Measurements from ENCODE around the gene RBM19.

RBM19 gene

GRCh38 chr12:113940357-113941207 is 25.5 kb downstream of the RBM19 start:
- no peak for TF ChIP-seq CTBP1 (IDR thresholded peaks at IDR 0.05; ENCODE audit: borderline replicate concordance)
- no peak for TF ChIP-seq FOXA1 (IDR thresholded peaks at IDR 0.05)
- TF ChIP-seq ARNT (IDR thresholded peaks at IDR 0.05), result no peak
- no peak for TF ChIP-seq FOXK2 (IDR thresholded peaks at IDR 0.05)
- no peak for TF ChIP-seq L3MBTL2 (conservative IDR thresholded peaks at IDR 0.05)
- POLR2A ChIA-PET, result no interaction called here
- CTCF ChIA-PET, result no interaction called here
- DNase-seq (ENCODE audit: extremely low spot score), result no peak

GRCh38 chr12:113939867-113940266 is 26.3 kb downstream of the RBM19 start:
- ChIA-PET POLR2A (no interaction called here), CTCF (no interaction called here)
- TF ChIP-seq ZNF384 (IDR thresholded peaks at IDR 0.05) (no peak), TARDBP (IDR thresholded peaks at IDR 0.05) (no peak), PKNOX1 (IDR thresholded peaks at IDR 0.05) (no peak)
- no peak for DNase-seq (ENCODE audit: extremely low spot score)

- POLR2A ChIA-PET, result no interaction called here
- no peak for TF ChIP-seq FOXK2 (IDR thresholded peaks at IDR 0.05)
- no peak for TF ChIP-seq SUZ12 (IDR thresholded peaks at IDR 0.05)
- TF ChIP-seq NFRKB (IDR thresholded peaks at IDR 0.05), result no peak
- no peak for TF ChIP-seq BHLHE40 (IDR thresholded peaks at IDR 0.05; ENCODE audit: borderline replicate concordance)
- no peak for TF ChIP-seq ELF4 (IDR thresholded peaks at IDR 0.05)
- no peak for TF ChIP-seq HDGF (IDR thresholded peaks at IDR 0.05; ENCODE audit: borderline replicate concordance)
- TF ChIP-seq TARDBP (IDR thresholded peaks at IDR 0.05), result no peak
- DNase-seq (ENCODE audit: extremely low spot score), result no peak
- CTCF ChIA-PET, result no interaction called here
These were observed 27.7 kb downstream of the RBM19 start for GRCh38 chr12:113938471-113938870.

- POLR2A ChIA-PET, result no interaction called here
- DNase-seq (ENCODE audit: extremely low spot score), result no peak
- CTCF ChIA-PET, result interaction anchor here (0.6 kb wide), 1 partner anchor 99 kb away, joined by 4 read pairs; no protein-coding TSS in a partner anchor
- TF ChIP-seq FOXM1 (IDR thresholded peaks at IDR 0.05; ENCODE audit: borderline replicate concordance) (no peak), NFRKB (IDR thresholded peaks at IDR 0.05) (no peak), LEF1 (IDR thresholded peaks at IDR 0.05; ENCODE audit: borderline replicate concordance) (no peak), TARDBP (IDR thresholded peaks at IDR 0.05) (no peak), FOXK2 (IDR thresholded peaks at IDR 0.05) (no peak), BHLHE40 (IDR thresholded peaks at IDR 0.05; ENCODE audit: borderline replicate concordance) (no peak), SUZ12 (IDR thresholded peaks at IDR 0.05) (no peak), SP1 (IDR thresholded peaks at IDR 0.05) (no peak), HDGF (IDR thresholded peaks at IDR 0.05; ENCODE audit: borderline replicate concordance) (no peak), FOXA1 (IDR thresholded peaks at IDR 0.05) (no peak), L3MBTL2 (conservative IDR thresholded peaks at IDR 0.05) (no peak)
These were observed 29.7 kb downstream of the RBM19 start for GRCh38 chr12:113936460-113936859.

- POLR2A ChIA-PET, result no interaction called here
- CTCF ChIA-PET, result no interaction called here
- no peak for TF ChIP-seq CTBP1 (IDR thresholded peaks at IDR 0.05; ENCODE audit: borderline replicate concordance)
- DNase-seq (ENCODE audit: extremely low spot score), result no peak
These were observed 30.7 kb downstream of the RBM19 start for GRCh38 chr12:113935459-113935858.

GRCh38 chr12:113934946-113935345 is 31.2 kb downstream of the RBM19 start:
- TF ChIP-seq NFRKB (IDR thresholded peaks at IDR 0.05) (no peak), FOXA1 (IDR thresholded peaks at IDR 0.05) (no peak), SP1 (IDR thresholded peaks at IDR 0.05) (no peak), LEF1 (IDR thresholded peaks at IDR 0.05; ENCODE audit: borderline replicate concordance) (no peak), BHLHE40 (IDR thresholded peaks at IDR 0.05; ENCODE audit: borderline replicate concordance) (no peak), PKNOX1 (IDR thresholded peaks at IDR 0.05) (no peak), CTBP1 (IDR thresholded peaks at IDR 0.05; ENCODE audit: borderline replicate concordance) (no peak), ARNT (IDR thresholded peaks at IDR 0.05) (no peak), SUZ12 (IDR thresholded peaks at IDR 0.05) (no peak), ELF4 (IDR thresholded peaks at IDR 0.05) (no peak)
- no peak for DNase-seq (ENCODE audit: extremely low spot score)
- ChIA-PET POLR2A (no interaction called here), CTCF (no interaction called here)

- ChIA-PET CTCF (no interaction called here), POLR2A (no interaction called here)
- DNase-seq (ENCODE audit: extremely low spot score), result no peak
- TF ChIP-seq SUZ12 (IDR thresholded peaks at IDR 0.05), result no peak
- no peak for TF ChIP-seq FOXM1 (IDR thresholded peaks at IDR 0.05; ENCODE audit: borderline replicate concordance)
These were observed 31.9 kb downstream of the RBM19 start for GRCh38 chr12:113934060-113934814.
